HG02884 (cell line): ENCODE data around the gene SATB1.

ENCODE experiments used
- ATAC-seq: cut with Tn5 transposase; IDR thresholded peaks from one replicate; pipeline ENCODE4 v1.9.1; 2021; ENCODE audit warnings: mild to moderate bottlenecking, moderate library complexity; ENCODE audit not compliant: unreplicated experiment

Gene SATB1

GRCh38 chr3:18432752-18433151 lies 7.6 kb upstream of the SATB1 start:
- no peak for ATAC-seq

- no peak for ATAC-seq
Measured at GRCh38 chr3:18431266-18431665, 6.1 kb upstream of the SATB1 start.

- ATAC-seq: no peak
Measured at GRCh38 chr3:18428991-18429745, 4.0 kb upstream of the SATB1 start.

- ATAC-seq: no peak
Measured at GRCh38 chr3:18428036-18428435, 2.9 kb upstream of the SATB1 start.

GRCh38 chr3:18426597-18427193 lies 1.6 kb upstream of the SATB1 start:
- ATAC-seq: no peak

GRCh38 chr3:18425641-18426257 lies 610 bp upstream of the SATB1 start:
- ATAC-seq: no peak

- ATAC-seq: peak; percentile 2
Measured at GRCh38 chr3:18424213-18424728, 868 bp downstream of the SATB1 start.

GRCh38 chr3:18423401-18424212 lies 1.5 kb downstream of the SATB1 start:
- peak; percentile 80 for ATAC-seq

- no peak for ATAC-seq
Measured at GRCh38 chr3:18422972-18423371, 2.2 kb downstream of the SATB1 start.

- no peak for ATAC-seq
Measured at GRCh38 chr3:18420555-18420954, 4.6 kb downstream of the SATB1 start.

GRCh38 chr3:18419232-18419631 lies 5.9 kb downstream of the SATB1 start:
- ATAC-seq: no peak

- no peak for ATAC-seq
Measured at GRCh38 chr3:18417904-18418572, 7.1 kb downstream of the SATB1 start.

GRCh38 chr3:18416332-18416731 lies 8.8 kb downstream of the SATB1 start:
- ATAC-seq: no peak

- ATAC-seq: no peak
Measured at GRCh38 chr3:18415839-18416238, 9.3 kb downstream of the SATB1 start.

- no peak for ATAC-seq
Measured at GRCh38 chr3:18415167-18415566, 10.0 kb downstream of the SATB1 start.

- ATAC-seq: no peak
Measured at GRCh38 chr3:18412684-18413083, 12.5 kb downstream of the SATB1 start.

GRCh38 chr3:18411541-18411940 lies 13.6 kb downstream of the SATB1 start:
- ATAC-seq: no peak

GRCh38 chr3:18410205-18410604 lies 14.9 kb downstream of the SATB1 start:
- no peak for ATAC-seq

GRCh38 chr3:18409266-18409665 lies 15.9 kb downstream of the SATB1 start:
- no peak for ATAC-seq

- no peak for ATAC-seq
Measured at GRCh38 chr3:18405141-18405540, 20.0 kb downstream of the SATB1 start.

GRCh38 chr3:18403061-18403460 lies 22.1 kb downstream of the SATB1 start:
- ATAC-seq: no peak
